ENCODE measurements around the gene TRIM2. TPM values are rescaled to one million over a fixed set of nuclear protein-coding genes. Genes with fewer than 3 reads are reported as not detected.

The TRIM2 gene
- total RNA-seq, 1 experiment from 2014 or later, result 93.2 TPM

DNA sequence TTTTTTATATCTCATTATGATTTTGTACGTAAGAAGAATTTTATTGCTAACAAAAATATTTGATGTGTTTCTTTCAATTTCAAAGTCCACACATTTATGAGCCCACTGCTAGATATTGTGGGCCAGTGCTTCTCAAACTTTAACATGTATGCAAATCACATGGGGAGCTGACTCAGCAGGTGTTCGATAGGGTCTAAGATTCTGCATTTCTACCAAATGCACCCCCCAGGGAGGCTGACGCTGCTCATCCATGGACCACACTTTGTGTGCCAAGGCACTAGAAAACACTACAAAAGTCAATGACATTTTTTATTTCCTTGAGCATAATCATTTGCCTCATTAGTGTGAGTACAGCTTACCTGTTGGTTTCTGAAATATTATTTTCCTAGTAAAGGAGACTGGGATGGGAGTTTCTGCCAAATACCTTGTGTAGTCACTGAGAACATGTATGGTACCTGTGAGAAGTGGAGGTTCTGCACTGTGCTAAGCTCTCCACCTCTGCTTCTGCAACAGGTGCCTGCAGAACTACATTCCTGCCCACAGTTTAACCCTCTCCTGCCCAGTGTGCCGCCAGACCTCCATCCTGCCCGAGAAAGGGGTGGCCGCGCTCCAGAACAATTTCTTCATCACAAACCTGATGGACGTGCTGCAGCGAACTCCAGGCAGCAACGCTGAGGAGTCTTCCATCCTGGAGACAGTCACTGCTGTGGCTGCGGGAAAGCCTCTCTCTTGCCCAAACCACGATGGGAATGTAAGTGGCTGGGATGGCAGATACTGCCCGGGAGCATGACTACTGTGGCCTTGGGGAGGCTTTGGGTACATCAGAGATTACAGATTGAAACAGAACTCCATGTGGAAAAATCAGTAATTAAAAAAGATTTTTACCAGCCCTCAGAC lies 71.4 kb downstream of the TRIM2 start:
- TF ChIP-seq EZH2 (IDR thresholded peaks at IDR 0.05; ENCODE audit: borderline replicate concordance, low read depth, low read length, poor library complexity, severe bottlenecking), result no peak
- TF ChIP-seq, protein P1, sequence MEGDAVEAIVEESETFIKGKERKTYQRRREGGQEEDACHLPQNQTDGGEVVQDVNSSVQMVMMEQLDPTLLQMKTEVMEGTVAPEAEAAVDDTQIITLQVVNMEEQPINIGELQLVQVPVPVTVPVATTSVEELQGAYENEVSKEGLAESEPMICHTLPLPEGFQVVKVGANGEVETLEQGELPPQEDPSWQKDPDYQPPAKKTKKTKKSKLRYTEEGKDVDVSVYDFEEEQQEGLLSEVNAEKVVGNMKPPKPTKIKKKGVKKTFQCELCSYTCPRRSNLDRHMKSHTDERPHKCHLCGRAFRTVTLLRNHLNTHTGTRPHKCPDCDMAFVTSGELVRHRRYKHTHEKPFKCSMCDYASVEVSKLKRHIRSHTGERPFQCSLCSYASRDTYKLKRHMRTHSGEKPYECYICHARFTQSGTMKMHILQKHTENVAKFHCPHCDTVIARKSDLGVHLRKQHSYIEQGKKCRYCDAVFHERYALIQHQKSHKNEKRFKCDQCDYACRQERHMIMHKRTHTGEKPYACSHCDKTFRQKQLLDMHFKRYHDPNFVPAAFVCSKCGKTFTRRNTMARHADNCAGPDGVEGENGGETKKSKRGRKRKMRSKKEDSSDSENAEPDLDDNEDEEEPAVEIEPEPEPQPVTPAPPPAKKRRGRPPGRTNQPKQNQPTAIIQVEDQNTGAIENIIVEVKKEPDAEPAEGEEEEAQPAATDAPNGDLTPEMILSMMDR (conservative IDR thresholded peaks at IDR 0.05; ENCODE audit: low read depth, low read length), result no peak
- no peaks in the 10 kb centered on the region for H3K27me3 ChIP-seq (replicated peaks; ENCODE audit: insufficient read depth, low read depth, low read length, poor library complexity)
- CTCF ChIA-PET, result no interaction called here
- H3K36me3 ChIP-seq (ENCODE audit: insufficient read depth, low read length, poor library complexity, severe bottlenecking), result peaks cover 21% of the 10 kb centered on the region
- no peaks in the 10 kb centered on the region for H3K9me3 ChIP-seq (ENCODE audit: low read depth, low read length, poor library complexity, severe bottlenecking)
- POLR2A ChIA-PET (ENCODE audit: low non-redundant PET), result no interaction called here
- DNase-seq (ENCODE audit: low spot score), result no peak
- H3K4me3 ChIP-seq (ENCODE audit: low read depth, low read length, poor library complexity, severe bottlenecking), result no peak overlapping the region
- intact Hi-C loops (cut with micrococcal nuclease; ENCODE audit: unreplicated experiment), result no loop called here
- BruUV-seq (replicated peaks), result no TSS peak
- no peak overlapping the region for H3K27ac ChIP-seq (ENCODE audit: low read depth, low read length, poor library complexity, severe bottlenecking)
- H3K4me1 ChIP-seq (ENCODE audit: insufficient read depth, low read length, poor library complexity, severe bottlenecking), result peaks cover 5% of the 10 kb centered on the region

DNA sequence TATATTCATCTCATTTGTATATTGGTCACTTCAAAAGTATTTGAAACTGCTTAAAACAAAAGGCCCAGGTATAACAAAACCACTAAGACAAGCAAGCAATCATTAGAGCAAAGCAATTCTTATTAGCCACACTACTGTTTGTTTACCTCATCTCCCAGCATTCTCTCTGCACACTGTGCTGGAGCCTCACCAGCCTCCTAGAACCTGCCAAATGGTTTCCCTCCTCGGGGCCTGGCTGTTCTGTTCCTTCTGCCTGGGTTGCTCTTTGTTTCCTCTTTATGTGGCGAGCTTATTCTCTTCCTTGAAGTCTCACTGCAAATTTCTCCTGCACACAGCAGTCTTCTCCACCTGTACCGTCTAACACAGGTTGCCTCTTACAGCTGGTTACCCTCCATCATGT lies 72.7 kb downstream of the TRIM2 start:
- no peak for DNase-seq (ENCODE audit: low spot score)
- CTCF ChIA-PET, result no interaction called here
- H3K27ac ChIP-seq (ENCODE audit: low read depth, low read length, poor library complexity, severe bottlenecking), result no peak overlapping the region
- intact Hi-C loops (cut with micrococcal nuclease; ENCODE audit: unreplicated experiment), result no loop called here
- BruUV-seq (replicated peaks), result no TSS peak
- H3K36me3 ChIP-seq (ENCODE audit: insufficient read depth, low read length, poor library complexity, severe bottlenecking), result peaks cover 27% of the 10 kb centered on the region
- H3K4me3 ChIP-seq (ENCODE audit: low read depth, low read length, poor library complexity, severe bottlenecking), result no peak overlapping the region
- no peaks in the 10 kb centered on the region for H3K27me3 ChIP-seq (replicated peaks; ENCODE audit: insufficient read depth, low read depth, low read length, poor library complexity)
- POLR2A ChIA-PET (ENCODE audit: low non-redundant PET), result no interaction called here
- TF ChIP-seq EZH2 (IDR thresholded peaks at IDR 0.05; ENCODE audit: borderline replicate concordance, low read depth, low read length, poor library complexity, severe bottlenecking), result no peak
- TF ChIP-seq, protein P1 (conservative IDR thresholded peaks at IDR 0.05; ENCODE audit: low read depth, low read length), result no peak
- H3K9me3 ChIP-seq (ENCODE audit: low read depth, low read length, poor library complexity, severe bottlenecking), result no peaks in the 10 kb centered on the region
- H3K4me1 ChIP-seq (ENCODE audit: insufficient read depth, low read length, poor library complexity, severe bottlenecking), result peaks cover 5% of the 10 kb centered on the region

DNA sequence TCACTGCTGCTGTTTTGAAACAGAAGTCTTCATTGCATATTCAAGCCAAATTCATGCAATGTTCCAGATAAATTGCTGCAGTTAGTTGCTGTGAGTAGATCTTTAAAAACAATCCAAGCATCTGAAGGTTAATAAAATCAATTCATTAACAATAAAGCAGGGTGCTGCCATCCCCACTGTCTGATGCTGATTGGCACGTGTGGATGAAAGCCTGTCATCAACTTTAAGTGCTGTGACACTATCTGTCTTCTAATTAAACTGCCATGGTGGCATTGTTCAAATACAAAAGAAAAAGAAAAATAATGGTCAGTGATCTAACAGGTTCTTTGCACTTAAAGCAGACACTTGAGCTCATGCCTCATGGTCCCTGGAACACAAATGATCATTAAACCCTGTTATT lies 77.2 kb downstream of the TRIM2 start:
- Histone ChIP-seq H3K27me3 (replicated peaks; ENCODE audit: insufficient read depth, low read depth, low read length, poor library complexity) (no peaks in the 10 kb centered on the region), H3K4me3 (ENCODE audit: low read depth, low read length, poor library complexity, severe bottlenecking) (no peak overlapping the region), H3K36me3 (ENCODE audit: insufficient read depth, low read length, poor library complexity, severe bottlenecking) (peaks cover 33% of the 10 kb centered on the region), H3K9me3 (ENCODE audit: low read depth, low read length, poor library complexity, severe bottlenecking) (peaks cover 6% of the 10 kb centered on the region), H3K27ac (ENCODE audit: low read depth, low read length, poor library complexity, severe bottlenecking) (peak overlapping the region; percentile 5), H3K4me1 (ENCODE audit: insufficient read depth, low read length, poor library complexity, severe bottlenecking) (no peaks in the 10 kb centered on the region)
- TF ChIP-seq EZH2 (IDR thresholded peaks at IDR 0.05; ENCODE audit: borderline replicate concordance, low read depth, low read length, poor library complexity, severe bottlenecking), result no peak
- TF ChIP-seq, protein P1 (conservative IDR thresholded peaks at IDR 0.05; ENCODE audit: low read depth, low read length), result no peak
- POLR2A ChIA-PET (ENCODE audit: low non-redundant PET), result no interaction called here
- intact Hi-C loops (cut with micrococcal nuclease; ENCODE audit: unreplicated experiment), result no loop called here
- no peak for DNase-seq (ENCODE audit: low spot score)
- BruUV-seq (replicated peaks), result no TSS peak
- CTCF ChIA-PET, result no interaction called here

Measured in A673 (cell line).